NCI-H446 treated with DMSO at 0.1 percent for 48 hours (cell line): ENCODE results near the gene RBM6.
A peak's percentile ranks its signal among the peaks of the same experiment; 100 is the strongest.
"Not testable (repeated sequence)": the region's sequence is repeated elsewhere in the genome, so short reads cannot be mapped to it uniquely, and the experiment has no call there.

ENCODE experiments used
- DNase-seq: peaks from one replicate; lab custom pipeline; 2025; lab: John Stamatoyannopoulos, UW

The RBM6 gene

DNA sequence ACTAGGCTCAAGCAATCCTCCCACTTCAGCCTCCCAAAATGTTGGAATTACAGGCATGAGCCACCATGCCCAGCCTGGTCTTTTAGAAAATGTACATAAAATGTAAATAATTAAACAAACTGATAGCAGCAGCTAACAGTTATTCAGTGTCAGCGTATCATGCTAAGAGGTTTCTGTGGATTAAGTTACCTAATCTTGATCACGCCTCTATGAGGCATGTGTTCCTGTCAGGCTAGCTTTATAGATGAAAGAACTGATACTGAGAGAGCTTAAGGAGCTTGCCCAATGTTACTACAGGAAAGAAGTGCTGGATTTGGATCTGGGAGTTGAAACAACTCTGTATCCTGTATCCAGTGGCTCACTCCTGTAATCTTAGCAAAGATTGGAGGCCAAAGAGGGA, 25.0 kb upstream of the RBM6 start:
- no peak for DNase-seq

DNA sequence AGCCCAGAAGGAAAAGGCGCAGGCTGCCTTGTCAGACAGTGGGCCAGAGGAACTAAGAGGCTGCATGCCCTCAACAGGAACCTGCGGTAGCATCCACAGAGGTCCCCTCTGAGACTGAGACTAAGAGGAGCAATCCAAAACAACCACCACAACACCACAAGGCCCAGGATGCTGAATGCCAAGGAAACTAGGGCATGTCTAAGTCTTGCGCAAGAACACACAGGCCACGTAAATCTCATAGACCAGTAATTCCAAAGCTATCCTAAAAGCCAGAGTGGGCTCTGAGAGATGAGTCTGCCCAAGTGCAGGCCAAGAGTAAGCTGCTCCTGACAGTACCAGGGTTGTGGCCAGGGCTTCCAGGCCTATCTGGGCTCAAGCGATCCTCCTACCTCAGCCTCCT, 23.3 kb upstream of the RBM6 start:
- DNase-seq: no peak

DNA sequence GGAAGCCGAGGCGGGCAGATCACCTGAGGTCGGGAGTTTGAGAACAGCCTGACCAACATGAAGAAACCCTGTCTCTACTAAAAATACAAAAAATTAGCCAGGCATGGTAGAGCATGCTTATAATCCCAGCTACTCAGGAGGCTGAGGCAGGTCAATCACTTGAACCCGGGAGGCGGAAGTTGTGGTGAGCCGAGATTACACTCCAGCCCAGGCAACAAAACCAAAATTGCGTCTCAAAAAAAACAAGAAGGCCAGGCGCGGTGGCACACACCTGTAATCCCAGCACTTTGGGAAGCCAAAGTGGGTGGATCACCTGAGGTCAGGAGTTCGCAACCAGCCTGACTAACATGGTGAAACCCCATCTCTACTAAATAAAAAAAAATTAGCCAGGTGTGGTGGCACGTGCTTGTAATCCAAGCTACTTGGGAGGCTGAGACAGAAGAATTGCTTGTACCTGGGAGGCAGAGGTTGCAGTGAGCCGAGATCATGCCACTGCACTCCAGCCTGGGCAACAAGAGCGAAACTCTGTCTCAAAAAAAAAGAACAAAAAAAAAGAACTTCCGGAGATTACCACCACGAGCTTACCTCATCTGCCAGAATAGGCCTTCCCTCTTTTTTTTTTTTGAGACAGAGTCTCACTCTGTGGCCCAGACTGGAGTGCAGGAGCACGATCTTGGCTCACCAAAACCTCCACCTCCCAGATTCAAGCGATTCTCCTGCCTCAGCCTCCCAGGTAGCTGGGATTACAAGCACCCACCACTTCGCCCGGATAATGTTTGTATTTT, 22.0 kb upstream of the RBM6 start:
- not testable (repeated sequence) for DNase-seq

DNA sequence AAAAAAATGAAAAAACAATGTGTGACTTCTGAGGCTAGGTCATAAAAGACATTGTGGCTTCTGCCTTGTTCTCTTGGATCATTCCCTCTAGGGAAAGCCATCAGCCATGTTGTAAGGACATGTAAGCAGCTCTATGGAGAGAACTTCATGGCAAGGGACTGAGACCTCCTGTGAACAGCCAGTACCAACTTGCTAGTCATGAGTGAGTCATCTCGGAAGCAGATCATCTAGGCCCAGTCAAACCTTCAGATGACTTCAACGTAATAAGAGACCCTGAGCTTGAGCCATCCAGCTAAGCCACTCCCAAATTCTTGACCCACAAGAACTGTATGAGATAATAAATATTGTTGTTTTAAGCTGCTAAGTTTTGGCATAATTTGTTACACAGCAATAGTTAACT, 15.3 kb upstream of the RBM6 start:
- no peak for DNase-seq

DNA sequence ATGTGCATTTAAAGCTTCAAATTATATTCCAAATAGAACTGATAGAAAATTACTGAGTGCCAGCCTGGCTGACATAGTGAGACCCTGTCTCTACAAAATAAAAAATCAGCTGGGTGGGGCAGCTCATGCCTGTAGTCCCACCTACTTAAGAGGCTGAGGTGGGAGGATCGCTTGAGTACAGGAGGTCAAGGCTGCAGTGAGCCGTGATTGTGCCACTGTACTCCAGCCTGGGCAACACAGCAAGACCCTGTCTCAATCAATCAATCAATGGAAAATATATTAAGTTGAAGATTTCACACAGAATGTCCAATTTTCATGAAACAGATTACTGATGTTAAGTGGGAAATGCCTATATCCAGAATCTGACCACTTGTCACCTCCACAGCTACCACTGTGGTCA, 14.5 kb upstream of the RBM6 start:
- DNase-seq: no peak

DNA sequence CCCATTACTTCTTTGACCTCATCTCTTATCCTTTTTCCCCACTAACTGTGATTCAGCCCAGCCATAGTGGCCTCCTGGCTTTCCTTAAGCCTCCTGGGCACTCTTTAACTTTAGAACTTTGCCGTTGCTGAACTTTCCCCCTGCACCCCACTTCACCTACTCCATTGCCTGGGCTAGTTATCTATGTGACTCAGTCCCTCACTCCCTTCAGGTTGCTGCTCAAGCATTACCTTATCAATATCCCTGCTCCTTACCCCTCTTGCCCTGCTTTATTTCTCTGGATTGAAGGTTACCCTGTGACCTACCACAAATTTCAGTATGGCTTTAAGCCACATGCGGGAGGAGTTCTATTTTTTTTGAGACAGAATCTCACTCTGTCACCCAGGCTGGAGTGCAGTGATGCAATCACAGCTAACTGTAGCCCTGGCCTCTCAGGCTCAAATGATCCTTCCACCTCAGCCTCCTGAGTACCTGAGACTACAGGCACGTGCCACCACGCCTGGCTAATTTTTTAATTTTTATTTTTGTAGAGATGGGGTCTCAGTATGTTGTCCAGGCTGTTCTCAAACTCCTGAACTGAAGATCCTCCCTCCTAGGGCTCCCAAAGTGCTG, 13.7 kb upstream of the RBM6 start:
- DNase-seq: no peak

DNA sequence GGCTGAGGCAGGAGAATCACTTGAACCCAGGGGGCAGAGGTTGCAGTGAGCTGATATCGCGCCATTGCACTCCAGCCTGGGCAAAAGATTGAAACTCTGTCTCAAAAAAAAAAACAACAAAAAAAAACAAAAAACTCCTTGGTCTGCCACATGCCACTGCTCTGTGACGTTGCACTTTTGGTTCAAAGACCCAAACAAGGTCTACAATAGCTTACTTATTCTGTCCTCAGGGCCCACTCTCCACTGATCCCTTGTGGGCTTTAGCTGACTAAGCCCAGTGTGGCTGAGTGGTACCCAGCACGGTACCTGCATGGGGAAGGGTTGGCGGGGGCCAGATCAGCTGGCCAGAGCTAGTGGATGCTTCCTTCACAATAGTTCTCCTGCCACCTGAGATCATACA, 12.2 kb upstream of the RBM6 start:
- DNase-seq: no peak

DNA sequence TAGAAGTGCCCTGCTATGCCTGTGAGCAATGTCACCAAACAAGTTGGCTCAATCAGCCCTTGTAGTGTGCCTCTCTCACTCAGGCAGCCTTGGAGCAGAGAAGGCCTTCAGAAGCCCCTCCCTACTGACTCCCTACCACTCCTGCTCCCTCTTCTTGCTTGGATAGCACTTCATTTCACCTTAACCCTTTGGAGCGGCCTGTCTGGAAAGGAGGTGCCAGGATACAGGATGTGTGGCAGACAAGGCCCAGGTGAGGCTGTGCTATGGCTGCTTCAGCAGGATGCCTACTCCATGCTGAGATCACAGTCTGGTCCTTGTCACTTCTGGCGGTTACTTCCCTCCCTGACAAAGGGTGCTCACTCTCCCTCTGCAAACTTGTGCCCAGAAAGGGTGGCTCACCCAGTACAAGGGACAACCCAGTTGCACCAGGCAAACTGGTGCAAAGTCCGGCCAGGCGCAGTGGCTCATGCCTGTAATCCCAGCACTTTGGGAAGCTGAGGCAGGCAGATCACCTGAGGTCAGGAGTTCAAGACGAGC, 11.4 kb upstream of the RBM6 start:
- DNase-seq: no peak

DNA sequence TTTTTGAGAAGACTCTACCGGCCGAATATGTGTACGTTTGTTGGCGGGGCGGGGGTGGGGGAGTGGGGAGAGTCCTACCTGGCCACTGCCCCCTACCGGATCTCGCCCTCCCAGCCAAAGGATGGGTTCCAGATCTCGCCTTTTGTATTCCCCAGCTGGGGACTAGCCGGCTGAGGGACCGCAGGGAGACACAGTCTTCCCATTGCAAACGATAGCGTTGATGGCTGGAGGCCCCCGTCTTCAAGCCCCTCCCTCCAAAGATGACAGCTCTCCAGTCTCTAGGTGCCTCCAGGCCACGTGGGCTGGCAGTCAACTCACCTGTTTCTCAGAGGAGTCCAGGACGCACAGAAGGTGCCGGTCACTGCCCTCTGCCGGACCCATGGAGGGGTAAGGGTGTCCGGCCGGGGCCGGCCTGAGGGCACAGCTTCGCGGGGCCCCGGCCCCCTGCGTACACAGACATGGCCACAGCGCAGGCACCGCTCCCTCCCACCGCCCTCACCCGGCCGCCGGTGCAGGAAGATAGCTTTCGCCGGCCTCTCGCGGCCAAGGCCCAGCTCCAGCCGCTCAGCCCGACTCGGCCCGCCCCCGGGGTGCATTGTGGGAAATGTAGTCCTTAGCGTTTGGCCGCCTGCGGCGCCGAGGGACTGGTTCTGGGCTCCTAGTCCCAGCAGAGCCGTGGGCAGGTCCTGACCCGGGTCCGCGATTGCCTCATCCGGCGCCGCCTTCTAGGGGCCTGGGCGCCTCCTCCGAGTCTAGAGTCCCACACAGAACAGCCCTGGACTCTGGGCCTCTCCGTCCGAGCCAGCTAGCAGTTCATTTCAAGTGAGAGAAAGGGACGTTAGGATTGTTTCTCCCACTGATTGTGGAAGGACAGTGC, 10.4 kb upstream of the RBM6 start, which contains the start of gene MON1A:
TSS of gene MON1A (minus strand) at position 521 of the 877 bp plus-strand sequence. CDS start 16,465 bp downstream, outside the sequence.
- DNase-seq: peak; percentile 52

DNA sequence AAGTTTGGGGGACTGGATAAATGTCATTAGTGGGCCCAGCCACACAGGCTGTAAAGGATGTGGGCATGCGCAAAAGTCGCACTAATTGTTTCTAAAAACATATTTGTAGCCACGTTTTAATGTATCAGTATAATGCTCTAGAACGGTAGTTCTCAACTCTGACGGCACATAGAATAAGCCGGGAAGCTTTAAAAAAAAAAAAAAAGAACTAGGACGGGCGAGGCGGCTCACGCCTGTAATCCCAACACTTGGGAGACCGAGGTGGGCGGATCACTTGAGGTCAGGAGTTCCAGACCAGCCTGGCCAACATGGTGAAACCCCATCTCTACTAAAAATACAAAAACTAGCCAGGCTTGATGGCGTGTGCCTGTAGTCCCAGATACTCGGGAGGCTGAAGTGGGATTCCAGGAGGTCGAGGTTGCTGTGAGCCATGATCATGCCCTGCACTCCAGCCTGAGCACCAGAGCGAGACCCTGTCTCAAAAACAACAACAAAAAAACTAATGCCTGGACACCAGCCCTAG, 9.7 kb upstream of the RBM6 start:
- no peak for DNase-seq

DNA sequence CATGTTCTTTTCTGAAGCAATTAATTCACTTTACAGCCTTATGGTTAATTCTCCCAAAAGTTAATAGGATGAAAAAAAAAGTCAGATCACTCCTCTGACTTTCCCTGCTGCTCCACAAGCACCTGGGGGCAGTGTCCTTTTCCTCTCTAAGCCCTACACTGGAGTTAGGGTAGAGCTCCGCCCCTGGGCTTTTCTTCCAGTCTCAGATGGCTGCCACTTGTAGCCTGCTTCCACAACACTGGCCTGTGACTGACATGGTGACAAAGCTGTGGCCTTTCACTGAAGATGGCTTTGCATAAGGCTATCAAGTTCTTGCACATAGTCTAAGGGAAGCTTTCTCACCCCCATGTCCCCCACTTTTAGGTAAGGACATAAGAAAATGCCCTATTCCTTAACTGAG, 9.0 kb upstream of the RBM6 start:
- DNase-seq: no peak

DNA sequence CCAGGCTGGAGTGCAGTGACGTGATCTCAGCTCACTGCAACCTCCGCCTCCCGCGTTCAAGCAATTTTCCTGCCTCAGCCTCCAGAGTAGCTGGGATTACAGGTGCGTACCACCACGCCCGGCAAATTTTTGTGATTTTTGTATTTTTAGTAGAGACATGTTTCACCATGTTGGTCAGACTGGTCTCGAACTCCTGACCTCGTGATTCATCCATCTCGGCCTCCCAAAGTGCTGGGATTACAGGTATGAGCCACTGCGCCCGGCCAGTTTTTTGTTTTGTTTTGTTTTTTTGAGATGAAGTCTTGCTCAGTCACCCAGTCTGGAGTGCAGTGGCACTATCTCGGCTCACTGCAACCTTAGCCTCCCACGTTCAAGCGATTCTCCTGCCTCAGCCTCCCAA, 7.7 kb upstream of the RBM6 start:
- DNase-seq: not testable (repeated sequence)

DNA sequence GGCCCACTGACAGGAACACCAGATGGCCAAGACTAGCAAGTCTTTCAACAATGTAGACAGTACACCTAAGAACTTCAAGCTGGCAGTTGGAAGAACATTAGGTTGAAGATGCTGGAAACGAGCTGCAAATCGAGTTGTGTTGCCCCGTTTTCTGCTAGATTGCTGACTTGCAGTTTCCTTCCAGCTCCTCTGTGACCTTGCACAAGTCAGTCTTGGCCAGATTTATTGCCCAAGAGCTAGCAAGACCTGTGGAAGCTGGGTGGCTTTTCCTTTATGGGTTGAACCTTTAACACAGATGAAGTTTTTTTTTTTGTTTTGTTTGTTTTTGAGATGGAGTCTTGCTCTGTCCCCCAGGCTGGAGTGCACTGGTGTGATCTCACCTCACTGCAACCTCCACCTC, 2.9 kb upstream of the RBM6 start:
- DNase-seq: no peak

DNA sequence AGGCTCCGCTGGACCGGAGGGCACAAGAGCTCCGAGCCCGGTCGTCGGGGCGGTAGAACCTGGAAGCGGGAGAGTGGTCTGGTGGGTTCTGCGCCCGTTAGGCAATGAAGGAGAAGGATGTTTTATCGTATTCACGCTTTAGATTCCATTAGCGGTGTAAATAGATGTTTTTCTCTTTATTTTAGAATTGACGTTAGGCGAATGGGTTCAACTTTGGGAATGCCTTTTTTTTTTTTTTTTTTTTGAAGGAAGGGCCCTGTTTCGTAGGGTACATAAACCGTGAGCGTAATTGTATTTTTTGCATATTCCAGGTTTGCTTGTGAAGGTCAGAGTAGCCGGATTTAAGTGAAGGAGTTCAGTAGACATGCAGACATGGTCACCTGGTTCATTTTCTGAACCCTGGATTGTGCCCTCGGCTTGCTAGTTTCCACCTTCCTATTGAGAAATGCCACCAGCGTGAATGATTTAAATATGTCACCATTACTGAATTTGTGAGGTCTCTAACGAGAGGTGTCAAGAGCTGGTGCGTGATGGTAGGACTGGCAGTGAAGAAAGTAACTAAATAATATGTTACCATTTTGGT, 808 bp downstream of the RBM6 start:
- DNase-seq: no peak

DNA sequence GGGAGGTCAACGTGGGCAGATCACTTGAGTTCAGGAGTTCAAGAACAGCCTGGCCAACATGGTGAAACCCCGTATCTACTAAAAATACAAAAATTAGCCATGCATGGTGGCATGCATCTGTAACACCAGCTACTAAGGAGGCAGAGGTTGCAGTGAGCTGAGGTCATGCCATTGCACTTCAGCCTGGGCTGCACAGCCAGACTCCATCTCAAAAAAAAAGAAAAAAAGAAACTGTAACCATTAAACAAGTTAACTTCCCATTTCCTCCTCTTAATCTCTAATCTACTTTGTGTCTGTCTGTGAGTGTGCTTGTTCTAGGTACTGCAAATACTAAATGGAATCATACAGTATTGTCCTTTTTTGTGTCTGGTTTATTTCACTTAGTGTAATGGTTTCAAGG, 2.7 kb downstream of the RBM6 start:
- DNase-seq: no peak

DNA sequence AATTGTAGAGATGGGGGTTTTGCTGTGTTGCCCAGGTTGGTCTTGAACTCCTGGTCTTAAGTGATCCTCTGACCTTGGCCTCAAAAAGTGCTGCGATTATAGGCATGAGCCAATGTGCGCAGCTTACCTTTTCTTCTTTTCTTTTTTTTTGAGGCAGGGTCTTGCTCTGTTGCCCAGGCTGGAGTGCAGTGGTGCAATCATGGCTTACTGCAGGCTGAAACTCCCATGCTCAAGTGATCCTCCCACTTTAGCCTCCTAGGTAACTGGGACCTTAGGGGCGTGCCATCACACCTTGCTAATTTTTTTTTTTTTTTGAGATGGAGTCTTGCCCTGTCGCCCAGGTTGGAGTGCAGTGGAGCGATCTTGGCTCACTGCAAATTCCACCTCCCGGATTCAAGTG, 13.0 kb downstream of the RBM6 start:
- no peak for DNase-seq

DNA sequence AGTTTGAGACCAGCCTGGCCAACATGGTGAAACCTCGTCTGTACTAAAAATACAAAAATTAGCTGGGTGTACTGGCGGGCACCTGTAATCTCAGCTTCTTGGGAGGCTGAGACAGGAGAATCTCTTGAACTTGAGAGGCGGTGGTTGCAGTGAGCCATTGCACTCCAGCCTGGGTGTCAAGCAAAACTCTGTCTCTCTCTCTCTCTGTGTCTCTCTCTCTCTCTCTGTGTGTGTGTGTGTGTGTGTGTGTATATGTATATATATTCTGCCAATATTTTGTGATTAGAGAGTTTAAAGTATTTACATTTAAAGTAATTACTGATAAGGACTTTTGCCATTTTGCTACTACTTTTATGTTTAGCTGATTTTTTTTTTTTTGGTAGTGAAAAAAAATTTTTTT, 15.7 kb downstream of the RBM6 start:
- no peak for DNase-seq

DNA sequence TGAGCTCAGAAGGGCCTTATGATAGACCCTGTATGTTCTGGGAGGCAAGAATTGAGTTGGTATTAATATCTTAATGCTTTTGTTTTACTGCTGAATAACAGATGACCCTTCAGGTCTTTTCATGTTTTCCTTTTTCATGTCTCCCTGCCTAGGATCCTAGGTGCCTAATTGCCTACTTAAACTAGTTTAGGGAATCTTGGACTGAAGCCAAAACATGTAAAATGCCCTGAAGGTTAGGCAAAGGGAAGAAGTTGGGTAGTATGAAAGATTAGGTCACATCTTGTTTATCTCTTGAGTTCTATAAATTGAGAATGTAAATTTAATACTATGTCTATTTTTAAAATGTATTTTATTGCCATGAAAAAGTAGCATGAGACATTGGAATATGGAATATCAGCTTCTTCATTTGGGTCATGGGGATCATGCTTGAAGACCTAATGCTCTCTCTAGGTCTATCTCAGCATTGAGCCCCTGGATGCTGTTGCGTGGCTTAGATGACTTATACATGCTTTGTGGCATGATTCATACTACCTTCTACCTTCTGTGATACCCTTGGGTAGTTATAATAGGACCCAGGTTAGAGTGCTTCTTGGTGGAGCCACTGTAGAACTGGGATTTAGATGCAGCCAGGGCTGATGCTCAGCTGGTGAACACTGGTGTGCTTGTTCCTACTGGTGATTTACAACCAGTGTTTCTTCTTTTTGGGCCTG, 26.4 kb downstream of the RBM6 start:
- DNase-seq: no peak

DNA sequence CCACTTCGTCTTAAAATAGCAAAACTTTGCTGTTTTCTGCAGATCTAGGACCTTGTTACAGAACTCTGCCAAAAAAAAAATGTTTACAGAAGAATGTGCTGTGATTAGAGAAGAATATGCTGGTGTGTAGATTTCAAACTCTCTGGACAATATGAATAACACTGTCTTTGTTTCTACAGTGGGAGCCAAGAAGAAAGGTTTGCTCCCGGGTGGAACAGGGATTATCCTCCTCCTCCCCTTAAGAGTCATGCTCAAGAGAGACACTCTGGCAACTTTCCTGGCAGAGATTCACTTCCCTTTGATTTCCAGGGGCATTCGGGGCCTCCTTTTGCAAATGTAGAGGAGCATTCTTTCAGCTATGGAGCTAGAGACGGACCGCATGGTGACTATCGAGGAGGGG, 27.3 kb downstream of the RBM6 start:
- DNase-seq: no peak

DNA sequence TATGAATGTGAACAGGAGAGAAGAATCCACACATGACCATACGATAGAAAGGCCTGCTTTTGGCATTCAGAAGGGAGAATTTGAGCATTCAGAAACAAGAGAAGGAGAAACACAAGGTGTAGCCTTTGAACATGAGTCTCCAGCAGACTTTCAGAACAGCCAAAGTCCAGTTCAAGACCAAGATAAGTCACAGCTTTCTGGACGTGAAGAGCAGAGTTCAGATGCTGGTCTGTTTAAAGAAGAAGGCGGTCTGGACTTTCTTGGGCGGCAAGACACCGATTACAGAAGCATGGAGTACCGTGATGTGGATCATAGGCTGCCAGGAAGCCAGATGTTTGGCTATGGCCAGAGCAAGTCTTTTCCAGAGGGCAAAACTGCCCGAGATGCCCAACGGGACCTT, 28.4 kb downstream of the RBM6 start:
- DNase-seq: no peak

DNA sequence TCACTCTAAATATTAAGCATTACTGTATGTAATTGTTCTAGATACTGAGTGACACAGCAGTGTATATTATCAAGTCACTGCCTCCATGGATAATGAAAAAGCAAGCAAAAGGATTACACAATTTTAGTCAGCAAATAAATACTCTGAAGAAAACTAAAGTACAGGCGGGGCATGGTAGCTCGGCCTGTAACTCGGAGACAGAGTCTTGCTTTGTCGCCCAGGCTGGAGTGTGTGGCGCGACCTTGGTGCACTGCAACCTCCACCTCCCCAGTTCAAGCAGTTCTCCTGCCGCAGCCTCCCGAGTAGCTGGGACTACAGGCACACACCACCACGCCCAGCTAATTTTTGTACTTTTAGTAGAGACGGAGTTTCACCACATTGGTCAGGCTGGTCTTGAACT, 32.7 kb downstream of the RBM6 start:
- no peak for DNase-seq
